PC-9 (cell line): ENCODE data around the gene PTPRM. TPM values are rescaled to one million over a fixed set of nuclear protein-coding genes. Genes with fewer than 3 reads are reported as not detected.

ENCODE experiments used
- BruUV-seq: library from RNA; stranded (reverse); fragments of 400-500 nt; replicated peaks from 2 replicates; lab custom pipeline; 2021; lab: Mats Ljungman, UMichigan
- CTCF ChIA-PET: fragments of 300-600 bp; sonication (Branson Sonifier 250); formaldehyde crosslinking; loops from one replicate; lab custom pipeline; 2022; ENCODE audit warnings: antibody characterized with exemption; lab: Charles Lee
- POLR2A ChIA-PET: fragments of 300-600 bp; sonication (Branson Sonifier 250); formaldehyde crosslinking; loops from one replicate; lab custom pipeline; 2022; ENCODE audit warnings: antibody characterized with exemption; ENCODE audit not compliant: unreplicated experiment; lab: Charles Lee
- DNase-seq, 2 experiments: peaks; one replicate each; pipeline versions ENCODE4 v3.0.0 to v3.0.0-alpha.2; 2015 to 2022; ENCODE audit warnings: mixed read lengths in 1 of 2
- H2AFZ ChIP-seq: fragments of 200-600 bp; sonication (generic); 2 replicates; pipeline ENCODE4 v1.8.1; 2017; ENCODE audit warnings: antibody characterized with exemption
- H3F3A ChIP-seq: fragments of 200-600 bp; sonication (generic); 2 replicates; pipeline ENCODE4 v1.8.1; 2017; ENCODE audit warnings: antibody characterized with exemption, mild to moderate bottlenecking, low read depth; ENCODE audit not compliant: insufficient read depth
- H3K27ac ChIP-seq: fragments of 200-600 bp; sonication (generic); 2 replicates; pipeline ENCODE4 v1.6.1; 2016; ENCODE audit warnings: mixed run types
- H3K27me3 ChIP-seq: fragments of 200-600 bp; sonication (generic); 2 replicates; pipeline ENCODE4 v1.6.1; 2016; ENCODE audit warnings: low read depth, mixed run types; ENCODE audit not compliant: insufficient read depth
- H3K36me3 ChIP-seq: fragments of 200-600 bp; sonication (generic); 2 replicates; pipeline ENCODE4 v1.6.1; 2016; ENCODE audit warnings: low read depth, mixed run types
- H3K4me1 ChIP-seq: fragments of 200-600 bp; sonication (generic); replicated peaks from 2 replicates; pipeline ENCODE4 v1.6.1; 2016; ENCODE audit warnings: mixed run types; ENCODE audit not compliant: insufficient read depth
- H3K4me2 ChIP-seq: fragments of 200-600 bp; sonication (generic); 2 replicates; pipeline ENCODE4 v1.6.1; 2017; ENCODE audit warnings: mixed run types
- H3K4me3 ChIP-seq: fragments of 200-600 bp; sonication (generic); 2 replicates; pipeline ENCODE4 v1.6.1; 2016; ENCODE audit warnings: mixed run types
- H3K79me2 ChIP-seq: fragments of 200-600 bp; sonication (generic); 2 replicates; pipeline ENCODE4 v1.6.1; 2017; ENCODE audit warnings: low read depth, mixed run types
- H3K9me2 ChIP-seq: fragments of 200-600 bp; sonication (generic); 2 replicates; pipeline ENCODE4 v1.8.1; 2017; ENCODE audit warnings: mild to moderate bottlenecking; ENCODE audit not compliant: insufficient read depth
- H3K9me3 ChIP-seq: fragments of 200-600 bp; sonication (generic); 2 replicates; pipeline ENCODE4 v1.8.1; 2016; ENCODE audit warnings: low read depth; ENCODE audit not compliant: insufficient read depth
- H4K20me1 ChIP-seq: fragments of 200-600 bp; sonication (generic); 2 replicates; pipeline ENCODE4 v1.8.1; 2017; ENCODE audit not compliant: insufficient read depth
- EZH2 ChIP-seq: fragments of 200-600 bp; sonication (generic); IDR thresholded peaks from 2 replicates; pipeline ENCODE4 v1.8.0; 2017; ENCODE audit warnings: antibody characterized with exemption, low read depth
- intact Hi-C: fragments of 100-400 bp; cut with micrococcal nuclease; formaldehyde crosslinking; loops from one replicate; pipeline ENCODE4 v1.10.0; 2022; ENCODE audit not compliant: unreplicated experiment
- total RNA-seq: library from RNA; stranded (reverse); gene quantifications from 2 replicates; pipeline ENCODE4 v1.2.3, GENCODE V29; 2021
- TF ChIP-seq, protein P1 (sequence below): fragments of 200-600 bp; sonication (generic); conservative IDR thresholded peaks from 2 replicates; pipeline ENCODE4 v1.6.1; 2017; ENCODE audit warnings: mixed run types, antibody characterized with exemption, mild to moderate bottlenecking, moderate library complexity

PTPRM gene
- total RNA-seq, 1 experiment from 2014 or later, result 32.5 TPM

DNA sequence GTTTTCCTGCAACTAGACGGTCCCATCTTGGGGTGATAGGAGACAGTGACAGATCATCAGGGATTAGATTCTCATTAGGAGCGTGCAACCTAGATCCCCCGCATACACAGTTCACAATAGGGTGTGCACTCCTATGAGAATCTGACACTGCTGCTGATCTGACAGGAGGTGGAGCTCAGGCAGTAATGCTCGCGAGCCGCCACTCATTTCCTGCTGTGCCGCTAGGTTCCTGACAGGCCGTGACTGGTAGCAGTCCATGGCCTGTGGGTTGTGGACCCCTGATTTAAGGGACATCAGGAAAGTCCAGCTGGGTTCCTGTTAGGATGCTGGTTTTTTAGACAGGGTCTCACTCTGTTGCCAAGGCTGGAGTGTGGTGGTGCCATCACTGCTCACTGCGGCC, 48.7 kb downstream of the PTPRM start:
- H3K4me1 ChIP-seq, result 0 out of 2 replicates have a peak, but pooled peaks cover 11% of the 10 kb centered on the region
- no peak for TF ChIP-seq EZH2
- TF ChIP-seq, protein P1, sequence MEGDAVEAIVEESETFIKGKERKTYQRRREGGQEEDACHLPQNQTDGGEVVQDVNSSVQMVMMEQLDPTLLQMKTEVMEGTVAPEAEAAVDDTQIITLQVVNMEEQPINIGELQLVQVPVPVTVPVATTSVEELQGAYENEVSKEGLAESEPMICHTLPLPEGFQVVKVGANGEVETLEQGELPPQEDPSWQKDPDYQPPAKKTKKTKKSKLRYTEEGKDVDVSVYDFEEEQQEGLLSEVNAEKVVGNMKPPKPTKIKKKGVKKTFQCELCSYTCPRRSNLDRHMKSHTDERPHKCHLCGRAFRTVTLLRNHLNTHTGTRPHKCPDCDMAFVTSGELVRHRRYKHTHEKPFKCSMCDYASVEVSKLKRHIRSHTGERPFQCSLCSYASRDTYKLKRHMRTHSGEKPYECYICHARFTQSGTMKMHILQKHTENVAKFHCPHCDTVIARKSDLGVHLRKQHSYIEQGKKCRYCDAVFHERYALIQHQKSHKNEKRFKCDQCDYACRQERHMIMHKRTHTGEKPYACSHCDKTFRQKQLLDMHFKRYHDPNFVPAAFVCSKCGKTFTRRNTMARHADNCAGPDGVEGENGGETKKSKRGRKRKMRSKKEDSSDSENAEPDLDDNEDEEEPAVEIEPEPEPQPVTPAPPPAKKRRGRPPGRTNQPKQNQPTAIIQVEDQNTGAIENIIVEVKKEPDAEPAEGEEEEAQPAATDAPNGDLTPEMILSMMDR, result no peak
- no peak overlapping the region for H3K27ac ChIP-seq
- no peaks in the 10 kb centered on the region; the same call in 1 of the 2 replicates for H4K20me1 ChIP-seq
- H3K9me3 ChIP-seq, result no peaks in the 10 kb centered on the region
- no peak overlapping the region for H3K4me3 ChIP-seq
- ChIA-PET CTCF (no interaction called here), POLR2A (no interaction called here)
- no peaks in the 10 kb centered on the region for H3K36me3 ChIP-seq
- no peaks in the 10 kb centered on the region for H3K9me2 ChIP-seq
- H3F3A ChIP-seq, result no peaks in the 10 kb centered on the region
- intact Hi-C loops, result no loop called here
- DNase-seq, result no peak
- H3K27me3 ChIP-seq, result no peaks in the 10 kb centered on the region
- H3K4me2 ChIP-seq, result no peak overlapping the region
- H2AFZ ChIP-seq, result no peak overlapping the region
- H3K79me2 ChIP-seq, result no peaks in the 10 kb centered on the region
- BruUV-seq, result no TSS peak

DNA sequence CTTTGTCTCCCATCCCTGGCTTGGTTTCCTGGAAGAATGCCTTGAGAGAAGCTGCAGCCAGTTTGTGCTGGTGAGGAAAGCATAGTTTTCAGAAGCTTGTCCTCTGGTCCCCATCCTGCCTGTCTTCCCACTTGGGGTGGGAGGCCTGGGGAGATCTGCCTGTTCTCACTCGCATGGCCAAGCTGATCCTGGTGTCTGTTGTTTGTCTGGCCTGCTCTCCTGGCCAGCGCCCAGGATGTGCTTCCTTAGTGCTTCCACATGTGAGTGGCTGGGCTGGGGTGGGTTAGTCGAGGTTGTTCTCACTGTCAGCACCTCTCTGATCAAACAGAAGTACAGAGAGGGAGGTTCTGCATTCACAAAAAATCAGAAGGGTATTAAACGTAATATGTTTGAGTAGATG, 49.5 kb downstream of the PTPRM start:
- Histone ChIP-seq H2AFZ (no peak overlapping the region), H3K9me3 (no peaks in the 10 kb centered on the region), H3K36me3 (no peaks in the 10 kb centered on the region), H4K20me1 (no peaks in the 10 kb centered on the region; the same call in 1 of the 2 replicates), H3K9me2 (no peaks in the 10 kb centered on the region), H3K27ac (no peak overlapping the region), H3K27me3 (no peaks in the 10 kb centered on the region), H3K4me1 (0 out of 2 replicates have a peak, but pooled peaks cover 11% of the 10 kb centered on the region), H3K4me3 (no peak overlapping the region), H3F3A (no peaks in the 10 kb centered on the region), H3K79me2 (no peaks in the 10 kb centered on the region), H3K4me2 (no peak overlapping the region)
- intact Hi-C loops, result no loop called here
- no TSS peak for BruUV-seq
- TF ChIP-seq EZH2, result no peak
- TF ChIP-seq, protein P1, result no peak
- CTCF ChIA-PET, result no interaction called here
- POLR2A ChIA-PET, result no interaction called here
- no peak for DNase-seq

DNA sequence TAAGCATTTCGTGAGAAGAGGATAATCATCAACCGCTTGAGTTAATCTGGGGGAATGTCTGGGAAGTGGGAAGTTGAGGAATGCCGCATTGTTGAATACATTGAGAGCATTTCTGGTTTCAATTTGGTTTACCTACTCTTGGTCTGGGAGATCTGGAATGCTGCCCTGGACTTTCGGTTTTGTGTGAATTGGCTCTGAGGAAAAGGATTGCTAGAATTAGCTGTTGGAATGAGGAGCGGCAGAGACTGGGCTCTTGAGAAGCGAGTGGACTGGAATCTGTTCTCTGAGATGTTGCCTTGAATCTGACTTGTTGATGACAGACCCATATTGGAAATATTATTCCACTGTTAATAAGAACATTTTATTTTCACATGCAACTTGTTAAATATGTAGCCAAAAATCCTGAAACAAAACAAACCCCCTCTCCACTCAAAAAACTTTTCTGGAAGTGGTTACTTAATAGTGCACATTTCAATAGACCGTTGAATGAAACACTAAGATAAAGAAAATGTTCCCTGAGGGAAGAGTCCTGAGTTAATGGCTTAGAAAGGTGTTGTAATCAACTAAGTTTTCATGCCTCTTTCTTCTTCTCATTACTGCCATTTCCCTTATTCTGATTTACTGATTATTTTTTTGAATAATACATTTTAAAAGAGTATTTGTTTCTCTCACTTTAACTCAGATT, 50.8 kb downstream of the PTPRM start:
- CTCF ChIA-PET, result no interaction called here
- Histone ChIP-seq H3K79me2 (no peaks in the 10 kb centered on the region), H3K27me3 (no peaks in the 10 kb centered on the region), H2AFZ (no peak overlapping the region), H3K36me3 (no peaks in the 10 kb centered on the region), H3K4me1 (0 out of 2 replicates have a peak, but pooled peaks cover 11% of the 10 kb centered on the region), H3K9me2 (no peaks in the 10 kb centered on the region), H4K20me1 (no peaks in the 10 kb centered on the region), H3K27ac (no peak overlapping the region), H3F3A (no peaks in the 10 kb centered on the region), H3K4me2 (no peak overlapping the region), H3K9me3 (no peaks in the 10 kb centered on the region), H3K4me3 (no peak overlapping the region)
- no TSS peak for BruUV-seq
- POLR2A ChIA-PET, result no interaction called here
- TF ChIP-seq, protein P1, result no peak
- no peak for TF ChIP-seq EZH2
- no peak for DNase-seq
- intact Hi-C loops, result no loop called here
